CD4-positive, CD25-positive, alpha-beta regulatory T cell (primary cell): ENCODE measurements around the gene TMCC2. TPM values are rescaled to one million over a fixed set of nuclear protein-coding genes. Genes with fewer than 3 reads are reported as not detected.

Experiments
- ATAC-seq, 2 donors: fragments of 150-1000 bp; cut with Tn5 transposase; one replicate each; pipeline ENCODE4 v1.10.0; 2021; ENCODE audit warnings: low read depth in 2 of 2, moderate number of reproducible peaks in 2 of 2, moderate library complexity in 1 of 2
- DNase-seq, 3 donors: peaks; one replicate each; pipeline versions ENCODE4 v3.0.0 to v3.0.0-alpha.2; 2012 to 2022; ENCODE audit warnings: mixed read lengths in 1 of 3
- H3K27ac ChIP-seq: one replicate; pipeline ENCODE4 v1.7.0; 2013; ENCODE audit warnings: mild to moderate bottlenecking, low read length; ENCODE audit not compliant: insufficient read depth, poor library complexity, severe bottlenecking
- H3K27me3 ChIP-seq: one replicate; pipeline ENCODE4 v1.7.0; 2013; ENCODE audit warnings: low read length; ENCODE audit not compliant: control insufficient read depth, insufficient read depth
- H3K36me3 ChIP-seq: one replicate; pipeline ENCODE4 v1.7.0; 2013; ENCODE audit warnings: mild to moderate bottlenecking, low read length, moderate library complexity; ENCODE audit not compliant: control insufficient read depth, insufficient read depth
- H3K4me1 ChIP-seq: 2 replicates; pipeline ENCODE4 v1.7.0; 2013; ENCODE audit warnings: mild to moderate bottlenecking, low read length; ENCODE audit not compliant: insufficient read depth, control insufficient read depth, poor library complexity, severe bottlenecking
- H3K4me3 ChIP-seq: one replicate; pipeline ENCODE4 v1.7.0; 2013; ENCODE audit warnings: low read depth, mild to moderate bottlenecking, low read length, moderate library complexity
- H3K9me3 ChIP-seq, 2 experiments: 1 replicate in 1 of 2; 2 replicates in 1 of 2; pipeline ENCODE4 v1.7.0; 2013; ENCODE audit warnings: low read length in 2 of 2, mild to moderate bottlenecking in 1 of 2, moderate library complexity in 1 of 2; ENCODE audit not compliant: control insufficient read depth in 2 of 2
- H3K27ac Mint-ChIP-seq, 3 donors: one replicate each; pipeline ENCODE4 v1.8.0; 2020 to 2022; ENCODE audit warnings: mild to moderate bottlenecking in 3 of 3, mixed read lengths in 3 of 3, moderate library complexity in 2 of 3
- H3K27me3 Mint-ChIP-seq: one replicate; pipeline ENCODE4 v1.8.0; 2022; ENCODE audit warnings: mild to moderate bottlenecking, mixed read lengths
- H3K36me3 Mint-ChIP-seq: one replicate; pipeline ENCODE4 v1.8.0; 2020; ENCODE audit warnings: mixed read lengths
- H3K4me1 Mint-ChIP-seq, 4 donors: one replicate each; pipeline ENCODE4 v1.8.0; 2020 to 2022; ENCODE audit warnings: mixed read lengths in 4 of 4, mild to moderate bottlenecking in 1 of 4
- H3K4me3 Mint-ChIP-seq, 4 donors: one replicate each; pipeline ENCODE4 v1.8.0; 2020 to 2022; ENCODE audit warnings: mild to moderate bottlenecking in 4 of 4, mixed read lengths in 4 of 4, moderate library complexity in 3 of 4
- H3K9me3 Mint-ChIP-seq, 7 donors: one replicate each; pipeline ENCODE4 v1.8.0; 2020 to 2022; ENCODE audit warnings: mixed read lengths in 7 of 7, mild to moderate bottlenecking in 3 of 7, moderate library complexity in 2 of 7
- polyA plus RNA-seq, 4 donors: library from polyadenylated mRNA; unstranded; fragments of 300-500 nt; fragmentation: Illumina TruSeq; gene quantifications; one replicate each; pipeline ENCODE4 v1.2.3, GENCODE V29; 2021
- total RNA-seq: library from RNA; stranded (reverse); gene quantifications from one replicate; pipeline ENCODE4 v1.2.3, GENCODE V29; 2022

Gene TMCC2
- total and polyA plus RNA-seq, 5 donors from 2014 or later, result 0.22 to 1.8 (median 0.31) TPM

DNA sequence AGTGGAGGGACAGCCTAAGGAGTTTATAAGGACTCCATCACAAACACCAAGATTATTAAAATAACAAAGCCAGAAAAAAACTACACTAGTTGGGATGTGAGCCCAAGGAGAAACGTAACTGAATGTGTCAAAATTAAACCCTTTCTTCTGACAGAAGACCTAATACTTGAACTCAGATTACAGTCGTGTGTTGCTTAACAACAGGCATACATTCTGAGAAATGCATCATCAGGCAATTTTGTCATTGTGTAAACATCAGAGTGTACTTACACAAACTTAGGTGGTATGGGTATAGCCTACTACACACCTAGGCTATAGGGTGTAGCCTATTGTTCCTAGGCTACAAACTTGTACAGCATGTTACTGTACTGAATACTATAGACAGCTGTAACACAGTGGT lies 39.6 kb upstream of the TMCC2 start:
- Mint-ChIP-seq H3K9me3 (peaks cover 0 to 2% (median 0%) of the 10 kb centered on the region in 7 donors), H3K27ac (no peak overlapping the region), H3K4me1 (peaks cover 28 to 81% (median 54%) of the 10 kb centered on the region in 4 donors), H3K4me3 (no peak overlapping the region), H3K27me3 (no peaks in the 10 kb centered on the region), H3K36me3 (peaks cover 32% of the 10 kb centered on the region)
- Histone ChIP-seq H3K36me3 (peaks cover 16% of the 10 kb centered on the region), H3K4me3 (no peak overlapping the region), H3K27ac (no peak overlapping the region), H3K27me3 (no peaks in the 10 kb centered on the region), H3K9me3 (no peaks in the 10 kb centered on the region), H3K4me1 (peaks cover 4% of the 10 kb centered on the region)
- no peak for DNase-seq
- no peak for ATAC-seq

DNA sequence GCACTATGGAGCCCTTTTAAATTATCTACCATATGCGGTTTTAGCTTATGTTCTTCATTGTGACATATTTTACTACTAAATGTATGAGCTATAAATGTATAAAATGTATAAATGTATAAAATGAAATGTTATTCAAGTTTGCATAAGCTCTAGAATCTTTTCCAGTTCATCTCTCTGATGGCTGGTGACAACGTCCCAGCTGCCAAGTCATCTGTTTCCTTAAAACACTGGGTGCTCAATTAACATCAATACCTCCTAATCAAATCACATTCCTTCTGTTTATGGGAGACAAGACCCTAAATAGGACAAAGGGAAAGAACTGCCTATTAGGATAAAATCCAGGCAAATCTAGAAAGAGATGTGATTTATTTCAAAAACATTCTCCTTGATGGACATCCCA lies 39.1 kb upstream of the TMCC2 start:
- ATAC-seq, result no peak

DNA sequence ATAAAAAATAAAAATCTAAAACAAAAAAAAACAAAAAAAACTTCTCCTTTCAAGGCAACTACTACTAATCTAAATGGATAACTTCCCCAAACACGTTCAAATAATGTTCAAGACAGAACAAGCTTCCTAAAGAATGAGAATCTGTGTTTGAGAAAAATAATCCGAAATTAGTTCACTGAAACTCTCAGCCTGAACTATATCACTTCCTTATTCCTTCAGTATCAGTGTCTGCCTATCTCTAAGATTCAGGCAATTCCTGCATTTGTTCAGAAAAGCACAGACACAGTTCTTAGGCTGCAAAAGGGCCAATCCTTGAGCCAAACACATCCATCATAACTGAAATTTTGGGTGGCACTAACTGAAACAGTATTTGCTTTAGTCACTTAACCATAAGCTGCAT lies 38.6 kb upstream of the TMCC2 start:
- H3K4me1 ChIP-seq, result no peaks in the 10 kb centered on the region
- H3K27ac ChIP-seq, result no peak overlapping the region
- H3K27me3 Mint-ChIP-seq, result no peaks in the 10 kb centered on the region
- H3K36me3 Mint-ChIP-seq, result peaks cover 28% of the 10 kb centered on the region
- H3K9me3 ChIP-seq, result peaks cover 4 to 5% of the 10 kb centered on the region in 2 experiments
- no peak for ATAC-seq
- H3K4me3 Mint-ChIP-seq, result no peak overlapping the region
- H3K27ac Mint-ChIP-seq, result no peak overlapping the region
- H3K9me3 Mint-ChIP-seq, result peaks cover 0 to 4% (median 0%) of the 10 kb centered on the region in 7 donors
- no peak for DNase-seq
- no peak overlapping the region for H3K4me3 ChIP-seq
- H3K4me1 Mint-ChIP-seq, result peaks cover 28 to 75% (median 48%) of the 10 kb centered on the region in 4 donors
- no peaks in the 10 kb centered on the region for H3K27me3 ChIP-seq
- H3K36me3 ChIP-seq, result peaks cover 11% of the 10 kb centered on the region

More for the DNA sequence above, 39.1 kb upstream of the TMCC2 start:
- no peaks in the 10 kb centered on the region for H3K9me3 ChIP-seq
- peaks cover 13% of the 10 kb centered on the region for H3K36me3 ChIP-seq
- H3K4me3 ChIP-seq, result no peak overlapping the region
- no peak overlapping the region for H3K27ac ChIP-seq
- Mint-ChIP-seq H3K4me3 (no peak overlapping the region), H3K9me3 (peaks cover 0 to 2% (median 0%) of the 10 kb centered on the region in 7 donors), H3K36me3 (peaks cover 31% of the 10 kb centered on the region), H3K4me1 (peaks cover 28 to 80% (median 51%) of the 10 kb centered on the region in 4 donors), H3K27ac (no peak overlapping the region), H3K27me3 (no peaks in the 10 kb centered on the region)
- no peak for DNase-seq
- H3K4me1 ChIP-seq, result peaks cover 4% of the 10 kb centered on the region
- H3K27me3 ChIP-seq, result no peaks in the 10 kb centered on the region

DNA sequence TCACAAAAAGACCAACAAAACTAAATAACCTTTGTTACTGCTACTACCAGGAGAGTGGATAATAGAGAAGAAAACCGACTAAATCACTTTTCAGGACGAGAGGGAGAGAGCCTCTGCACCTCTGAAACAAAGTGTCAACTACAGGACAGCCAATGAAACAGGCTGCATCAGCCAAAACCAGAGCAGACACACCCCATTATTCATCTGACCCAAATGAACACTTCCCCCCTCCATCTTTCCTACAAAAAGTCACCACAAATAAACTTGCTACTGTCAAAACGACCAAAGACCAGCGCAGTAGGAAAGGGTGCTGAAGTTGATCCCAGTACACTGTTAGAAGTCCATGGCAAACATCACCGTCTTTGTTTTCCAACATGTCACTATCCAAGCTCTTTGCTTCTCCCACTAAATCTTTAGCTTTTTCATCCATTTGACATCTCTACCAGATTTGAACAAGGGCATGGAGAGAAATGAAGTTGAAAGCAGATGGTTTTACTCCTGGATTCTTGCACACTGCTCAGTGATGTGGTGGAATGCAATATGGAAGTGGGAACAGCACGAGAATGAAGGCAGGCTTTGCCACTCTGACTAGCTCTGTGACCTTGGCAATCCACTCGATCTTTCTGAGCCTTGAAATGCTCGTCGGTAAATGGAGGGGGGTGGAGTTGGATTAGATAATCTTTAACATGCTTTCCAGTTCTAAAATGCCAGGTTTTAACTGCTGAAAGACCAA lies 36.7 kb upstream of the TMCC2 start:
- ATAC-seq, result no peak
- peaks cover 0 to 9% (median 0%) of the 10 kb centered on the region in 7 donors for H3K9me3 Mint-ChIP-seq
- H3K27ac Mint-ChIP-seq, result peak overlapping the region in 2 of 3 donors; percentile 5 to 29
- Histone ChIP-seq H3K36me3 (peaks cover 15% of the 10 kb centered on the region), H3K9me3 (peaks cover 6 to 11% of the 10 kb centered on the region in 2 experiments), H3K27me3 (no peaks in the 10 kb centered on the region), H3K27ac (no peak overlapping the region), H3K4me1 (no peaks in the 10 kb centered on the region), H3K4me3 (no peak overlapping the region)
- DNase-seq, result no peak
- peaks cover 31% of the 10 kb centered on the region for H3K36me3 Mint-ChIP-seq
- H3K4me3 Mint-ChIP-seq, result no peak overlapping the region
- no peaks in the 10 kb centered on the region for H3K27me3 Mint-ChIP-seq
- peaks cover 34 to 66% (median 46%) of the 10 kb centered on the region in 4 donors for H3K4me1 Mint-ChIP-seq

DNA sequence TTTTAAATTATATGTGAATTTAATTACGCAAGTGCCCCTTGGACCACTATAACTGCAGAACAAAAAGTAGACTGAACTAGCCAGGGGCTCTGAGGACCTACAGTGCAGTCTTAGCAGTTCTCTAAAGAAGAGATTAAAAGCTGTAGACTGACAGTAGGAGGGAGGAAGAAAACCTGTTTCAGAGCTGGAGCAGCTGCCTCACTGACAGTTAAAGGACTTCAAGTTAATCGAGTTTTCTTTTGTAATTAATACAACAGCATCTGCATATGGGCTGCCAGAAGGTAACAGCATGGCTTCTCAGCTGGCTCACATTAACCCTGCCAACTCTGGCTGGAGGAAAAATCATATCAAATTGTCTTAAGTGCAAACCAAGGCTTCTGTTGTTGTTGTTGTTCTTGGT lies 36.1 kb upstream of the TMCC2 start:
- no peak for ATAC-seq
- Mint-ChIP-seq H3K4me1 (peaks cover 28 to 61% (median 41%) of the 10 kb centered on the region in 4 donors), H3K36me3 (peaks cover 27% of the 10 kb centered on the region), H3K4me3 (no peak overlapping the region), H3K9me3 (peaks cover 0 to 9% (median 0%) of the 10 kb centered on the region in 7 donors), H3K27ac (peak overlapping the region in 1 of 3 donors; percentile 5), H3K27me3 (no peaks in the 10 kb centered on the region)
- Histone ChIP-seq H3K4me1 (no peaks in the 10 kb centered on the region), H3K27me3 (no peaks in the 10 kb centered on the region), H3K36me3 (peaks cover 11% of the 10 kb centered on the region), H3K9me3 (peaks cover 6 to 11% of the 10 kb centered on the region in 2 experiments), H3K27ac (no peak overlapping the region), H3K4me3 (no peak overlapping the region)
- no peak for DNase-seq

DNA sequence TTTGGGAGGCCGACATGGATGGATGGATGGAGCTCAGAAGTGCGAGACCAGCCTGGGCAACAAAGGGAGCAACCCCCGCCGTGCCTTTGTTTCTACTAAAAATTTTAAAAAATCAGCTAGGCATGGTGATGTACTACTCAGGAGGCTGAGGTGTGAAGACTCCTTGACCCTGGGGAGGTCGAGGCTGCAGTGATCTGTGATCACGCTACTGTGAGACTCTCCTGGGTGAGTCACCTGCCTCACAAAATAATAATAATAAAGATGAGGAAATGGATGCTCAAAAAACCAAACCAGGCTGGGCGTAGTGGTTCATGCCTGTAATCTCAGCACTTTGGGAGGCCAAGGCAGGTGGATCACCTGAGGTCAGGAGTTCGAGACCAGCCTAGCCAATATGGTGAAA lies 35.5 kb upstream of the TMCC2 start:
- Histone ChIP-seq H3K4me1 (no peaks in the 10 kb centered on the region), H3K27ac (no peak overlapping the region), H3K36me3 (peaks cover 8% of the 10 kb centered on the region), H3K4me3 (no peak overlapping the region), H3K9me3 (peaks cover 6 to 11% of the 10 kb centered on the region in 2 experiments), H3K27me3 (no peaks in the 10 kb centered on the region)
- DNase-seq (no peak), ATAC-seq (no peak)
- peaks cover 21% of the 10 kb centered on the region for H3K36me3 Mint-ChIP-seq
- peaks cover 0 to 9% (median 0%) of the 10 kb centered on the region in 7 donors for H3K9me3 Mint-ChIP-seq
- peak overlapping the region in 2 of 3 donors; percentile 5 to 38 for H3K27ac Mint-ChIP-seq
- H3K4me3 Mint-ChIP-seq, result no peak overlapping the region
- no peaks in the 10 kb centered on the region for H3K27me3 Mint-ChIP-seq
- peaks cover 28 to 55% (median 37%) of the 10 kb centered on the region in 4 donors for H3K4me1 Mint-ChIP-seq

DNA sequence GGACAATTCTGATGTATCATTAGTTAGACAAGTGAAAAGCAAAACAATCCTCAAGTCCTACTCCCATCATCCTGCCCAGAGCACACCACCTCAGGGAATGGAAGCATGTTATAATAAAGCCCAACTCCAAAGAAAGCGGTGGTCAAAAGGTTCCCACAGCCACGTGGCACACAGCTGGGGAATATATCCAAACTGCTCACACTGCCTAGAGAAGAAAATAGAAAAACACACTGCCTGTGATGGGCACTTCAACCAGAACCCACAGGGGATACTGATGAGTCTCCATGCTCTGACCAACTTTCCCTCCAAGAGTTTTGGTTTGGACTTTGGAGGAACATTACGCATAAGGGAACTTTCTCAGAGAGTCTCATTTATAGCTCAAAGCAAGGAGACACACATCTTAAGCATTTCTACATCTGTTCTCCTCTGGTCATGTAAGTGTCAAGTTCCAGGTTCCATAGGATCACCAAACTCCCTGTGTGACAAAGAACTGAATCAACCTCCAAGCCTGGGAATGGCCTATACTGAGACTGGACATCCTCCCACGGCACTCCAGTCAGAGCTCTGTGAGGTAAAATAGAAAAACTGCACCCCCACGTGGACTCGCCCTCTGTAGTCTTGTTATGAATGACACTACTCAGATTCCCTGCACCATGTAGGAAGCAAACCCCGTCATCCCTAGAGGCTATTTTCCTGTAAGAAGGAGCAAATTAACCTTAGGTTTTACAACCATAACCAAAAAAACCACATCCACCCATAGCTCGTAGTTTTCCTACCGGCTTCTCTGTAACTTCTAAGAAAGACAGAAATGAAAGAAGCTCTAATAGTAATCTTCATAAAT lies 28.4 kb upstream of the TMCC2 start:
- Histone ChIP-seq H3K27ac (no peak overlapping the region), H3K4me3 (peak overlapping the region; percentile 17), H3K4me1 (peaks cover 17% of the 10 kb centered on the region), H3K36me3 (peaks cover 2% of the 10 kb centered on the region), H3K27me3 (no peaks in the 10 kb centered on the region), H3K9me3 (peaks cover under 1 to 4% of the 10 kb centered on the region in 2 experiments)
- Mint-ChIP-seq H3K4me3 (peak overlapping the region in 3 of 4 donors; percentile 7 to 67 (median 52)), H3K36me3 (peaks cover 15% of the 10 kb centered on the region), H3K4me1 (peaks cover 29 to 49% (median 33%) of the 10 kb centered on the region in 4 donors), H3K27ac (peak overlapping the region in 2 of 3 donors; percentile 52 to 85), H3K27me3 (no peaks in the 10 kb centered on the region), H3K9me3 (peaks cover 0 to 4% (median 0%) of the 10 kb centered on the region in 7 donors)
- DNase-seq (peak in 1 of 3 donors; percentile 49), ATAC-seq (peak in 1 of 2 donors; percentile 31)
